ENCODE data around the gene DNM3. TPM values are rescaled to one million over a fixed set of nuclear protein-coding genes. Genes with fewer than 3 reads are reported as not detected.

Gene DNM3
- polyA plus RNA-seq, 1 donor (not counting 4 experiments of a cell fraction or from before 2014, with no cell fraction given) = 2.0 TPM

DNA sequence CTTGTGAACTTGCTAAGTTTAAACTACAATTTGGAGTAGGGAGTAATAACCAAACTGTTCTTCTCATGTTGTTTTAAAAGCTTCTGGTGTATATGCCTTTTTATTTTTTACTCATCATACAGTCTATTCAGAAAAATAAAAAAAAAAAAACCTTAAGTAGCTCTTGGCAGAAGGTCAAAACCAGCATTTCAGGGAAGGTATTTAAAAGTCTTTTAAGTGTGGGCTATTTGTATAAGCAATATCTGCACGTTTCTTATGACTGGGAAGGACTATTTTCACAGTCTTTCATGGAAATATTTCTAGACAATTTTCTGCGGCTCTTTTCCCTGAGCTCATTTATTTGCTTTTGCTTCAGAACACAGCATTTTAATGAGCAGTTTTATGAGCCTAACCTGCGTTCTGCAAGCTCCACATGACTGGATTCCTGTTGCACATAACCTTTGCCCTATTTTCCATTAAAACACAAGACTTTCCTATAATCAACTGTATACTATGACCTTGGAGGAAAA, 518.2 kb downstream of the DNM3 start:
- Histone ChIP-seq H3K27ac (ENCODE audit: control insufficient read depth, insufficient read depth, low read length) (peak overlapping the region; percentile 98), H3K4me3 (ENCODE audit: control insufficient read depth in 2 of 3, extremely low read depth in 1 of 3, insufficient read depth in 2 of 3, low read depth in 1 of 3, low read length in 3 of 3) (peak overlapping the region in 1 of 3 experiments; percentile 34), H3K9me1 (ENCODE audit: control insufficient read depth, extremely low read depth, insufficient read depth, low read length) (no peaks in the 10 kb centered on the region), H3K4me2 (ENCODE audit: control insufficient read depth, extremely low read depth, insufficient read depth, low read depth, low read length) (peak overlapping the region; percentile 90), H3K27me3 (ENCODE audit: control insufficient read depth, extremely low read depth, insufficient read depth, low read length) (no peaks in the 10 kb centered on the region), H3K9ac (ENCODE audit: control insufficient read depth, extremely low read depth, insufficient read depth, low read length) (peak overlapping the region; percentile 81), H3K79me2 (ENCODE audit: control insufficient read depth, insufficient read depth, low read length) (no peaks in the 10 kb centered on the region), H2AFZ (ENCODE audit: control insufficient read depth, low read length) (no peak overlapping the region), H3K9me3 (ENCODE audit: control insufficient read depth, low read depth, low read length) (no peaks in the 10 kb centered on the region), H4K20me1 (ENCODE audit: control insufficient read depth, extremely low read depth, insufficient read depth, low read length) (no peaks in the 10 kb centered on the region), H3K36me3 (ENCODE audit: control insufficient read depth in 2 of 2, extremely low read depth in 1 of 2, insufficient read depth in 2 of 2, low read length in 2 of 2) (no peaks in the 10 kb centered on the region), H3K4me1 (ENCODE audit: control insufficient read depth, extremely low read depth, insufficient read depth, low read length) (peaks cover 50% of the 10 kb centered on the region)
- dilution Hi-C loops (cut with MboI; ENCODE audit: extremely low pct_ligation_motif_present, low sequenced_read_pairs) = no loop called here
- TF ChIP-seq, protein P1, sequence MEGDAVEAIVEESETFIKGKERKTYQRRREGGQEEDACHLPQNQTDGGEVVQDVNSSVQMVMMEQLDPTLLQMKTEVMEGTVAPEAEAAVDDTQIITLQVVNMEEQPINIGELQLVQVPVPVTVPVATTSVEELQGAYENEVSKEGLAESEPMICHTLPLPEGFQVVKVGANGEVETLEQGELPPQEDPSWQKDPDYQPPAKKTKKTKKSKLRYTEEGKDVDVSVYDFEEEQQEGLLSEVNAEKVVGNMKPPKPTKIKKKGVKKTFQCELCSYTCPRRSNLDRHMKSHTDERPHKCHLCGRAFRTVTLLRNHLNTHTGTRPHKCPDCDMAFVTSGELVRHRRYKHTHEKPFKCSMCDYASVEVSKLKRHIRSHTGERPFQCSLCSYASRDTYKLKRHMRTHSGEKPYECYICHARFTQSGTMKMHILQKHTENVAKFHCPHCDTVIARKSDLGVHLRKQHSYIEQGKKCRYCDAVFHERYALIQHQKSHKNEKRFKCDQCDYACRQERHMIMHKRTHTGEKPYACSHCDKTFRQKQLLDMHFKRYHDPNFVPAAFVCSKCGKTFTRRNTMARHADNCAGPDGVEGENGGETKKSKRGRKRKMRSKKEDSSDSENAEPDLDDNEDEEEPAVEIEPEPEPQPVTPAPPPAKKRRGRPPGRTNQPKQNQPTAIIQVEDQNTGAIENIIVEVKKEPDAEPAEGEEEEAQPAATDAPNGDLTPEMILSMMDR (optimal IDR thresholded peaks at IDR 0.05 in 1 of 3, IDR thresholded peaks at IDR 0.05 in 1 of 3, conservative IDR thresholded peaks at IDR 0.05 in 1 of 3; ENCODE audit: extremely low read depth in 1 of 3, insufficient read depth in 2 of 3, low read length in 3 of 3) = no peak
- no peak for TF ChIP-seq EZH2 (IDR thresholded peaks at IDR 0.05; ENCODE audit: low read length)
- FAIRE-seq (no peak), DNase-seq (ENCODE audit: low read depth, low spot score) (no peak)

DNA sequence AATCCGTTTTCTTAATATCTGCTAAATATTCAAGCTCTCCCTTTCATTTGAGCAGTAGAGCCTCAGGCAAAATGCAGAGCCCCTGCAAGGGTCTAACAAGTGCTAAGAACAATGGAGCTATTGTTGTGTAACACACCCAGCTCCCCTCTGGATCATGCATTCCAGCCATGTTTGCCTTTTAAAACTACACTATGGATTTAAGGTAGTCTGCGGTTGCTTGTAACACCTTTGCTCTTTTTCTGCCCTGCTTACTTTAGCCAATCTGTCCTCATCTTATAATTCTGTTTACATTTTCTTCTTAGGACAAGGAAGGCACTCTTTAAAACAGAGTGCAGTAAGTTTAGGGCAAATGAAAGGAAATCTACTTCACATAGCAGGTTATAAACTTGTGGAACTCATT, 519.2 kb downstream of the DNM3 start:
- Histone ChIP-seq H3K9ac (ENCODE audit: control insufficient read depth, extremely low read depth, insufficient read depth, low read length) (no peak overlapping the region), H3K36me3 (ENCODE audit: control insufficient read depth in 2 of 2, extremely low read depth in 1 of 2, insufficient read depth in 2 of 2, low read length in 2 of 2) (no peaks in the 10 kb centered on the region), H3K4me1 (ENCODE audit: control insufficient read depth, extremely low read depth, insufficient read depth, low read length) (peaks cover 50% of the 10 kb centered on the region), H3K27ac (ENCODE audit: control insufficient read depth, insufficient read depth, low read length) (no peak overlapping the region), H3K4me3 (ENCODE audit: control insufficient read depth in 2 of 3, extremely low read depth in 1 of 3, insufficient read depth in 2 of 3, low read depth in 1 of 3, low read length in 3 of 3) (no peak overlapping the region), H2AFZ (ENCODE audit: control insufficient read depth, low read length) (peak overlapping the region; percentile 32), H3K4me2 (ENCODE audit: control insufficient read depth, extremely low read depth, insufficient read depth, low read depth, low read length) (peak overlapping the region; percentile 23), H3K27me3 (ENCODE audit: control insufficient read depth, extremely low read depth, insufficient read depth, low read length) (no peaks in the 10 kb centered on the region), H3K79me2 (ENCODE audit: control insufficient read depth, insufficient read depth, low read length) (no peaks in the 10 kb centered on the region), H4K20me1 (ENCODE audit: control insufficient read depth, extremely low read depth, insufficient read depth, low read length) (no peaks in the 10 kb centered on the region), H3K9me1 (ENCODE audit: control insufficient read depth, extremely low read depth, insufficient read depth, low read length) (no peaks in the 10 kb centered on the region), H3K9me3 (ENCODE audit: control insufficient read depth, low read depth, low read length) (no peaks in the 10 kb centered on the region)
- dilution Hi-C loops (cut with MboI; ENCODE audit: extremely low pct_ligation_motif_present, low sequenced_read_pairs) = no loop called here
- DNase-seq (ENCODE audit: low read depth, low spot score) (no peak), FAIRE-seq (no peak)
- TF ChIP-seq EZH2 (IDR thresholded peaks at IDR 0.05; ENCODE audit: low read length) = no peak

DNA sequence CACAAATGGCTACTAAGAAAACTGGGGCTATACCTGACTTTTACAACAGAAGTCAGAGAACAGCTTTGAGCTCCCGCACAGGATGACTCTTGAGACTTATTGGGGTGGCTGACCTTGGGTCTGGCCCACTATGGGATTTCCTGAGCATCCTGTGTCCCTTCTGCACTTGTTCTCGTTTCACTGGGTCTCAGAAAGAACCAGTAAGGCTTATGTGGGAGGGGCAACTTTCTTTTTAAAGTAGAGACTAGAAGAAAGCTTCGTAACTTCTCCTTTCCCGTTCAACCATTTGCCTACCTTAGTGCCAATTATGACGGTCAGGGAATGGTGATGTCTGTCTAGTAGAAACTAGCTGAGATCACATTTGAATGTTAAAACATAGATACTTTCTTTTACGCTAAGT, 519.7 kb downstream of the DNM3 start:
- Histone ChIP-seq H3K36me3 (ENCODE audit: control insufficient read depth in 2 of 2, extremely low read depth in 1 of 2, insufficient read depth in 2 of 2, low read length in 2 of 2) (no peaks in the 10 kb centered on the region), H3K27ac (ENCODE audit: control insufficient read depth, insufficient read depth, low read length) (no peak overlapping the region), H3K4me1 (ENCODE audit: control insufficient read depth, extremely low read depth, insufficient read depth, low read length) (peaks cover 48% of the 10 kb centered on the region), H2AFZ (ENCODE audit: control insufficient read depth, low read length) (no peak overlapping the region), H3K79me2 (ENCODE audit: control insufficient read depth, insufficient read depth, low read length) (no peaks in the 10 kb centered on the region), H3K4me3 (ENCODE audit: control insufficient read depth in 2 of 3, extremely low read depth in 1 of 3, insufficient read depth in 2 of 3, low read depth in 1 of 3, low read length in 3 of 3) (no peak overlapping the region), H3K27me3 (ENCODE audit: control insufficient read depth, extremely low read depth, insufficient read depth, low read length) (no peaks in the 10 kb centered on the region), H3K9me3 (ENCODE audit: control insufficient read depth, low read depth, low read length) (no peaks in the 10 kb centered on the region), H4K20me1 (ENCODE audit: control insufficient read depth, extremely low read depth, insufficient read depth, low read length) (no peaks in the 10 kb centered on the region), H3K9me1 (ENCODE audit: control insufficient read depth, extremely low read depth, insufficient read depth, low read length) (no peaks in the 10 kb centered on the region), H3K9ac (ENCODE audit: control insufficient read depth, extremely low read depth, insufficient read depth, low read length) (no peak overlapping the region), H3K4me2 (ENCODE audit: control insufficient read depth, extremely low read depth, insufficient read depth, low read depth, low read length) (peak overlapping the region; percentile 23)
- TF ChIP-seq, protein P1 (optimal IDR thresholded peaks at IDR 0.05 in 1 of 3, IDR thresholded peaks at IDR 0.05 in 1 of 3, conservative IDR thresholded peaks at IDR 0.05 in 1 of 3; ENCODE audit: extremely low read depth in 1 of 3, insufficient read depth in 2 of 3, low read length in 3 of 3) = no peak
- no peak for TF ChIP-seq EZH2 (IDR thresholded peaks at IDR 0.05; ENCODE audit: low read length)
- dilution Hi-C loops (cut with MboI; ENCODE audit: extremely low pct_ligation_motif_present, low sequenced_read_pairs) = no loop called here
- no peak for DNase-seq (ENCODE audit: low read depth, low spot score)
- no peak for FAIRE-seq
